ENCODE measurements around the gene HES5.

HES5 gene

GRCh38 chr1:2547210-2548067, 17.4 kb upstream of the HES5 start:
- H3K4me3 ChIP-seq (ENCODE audit: low read depth, low read length): peak overlapping the region; percentile 91
- TF ChIP-seq CTCF (IDR thresholded peaks at IDR 0.05; ENCODE audit: borderline replicate concordance, insufficient read depth, low read depth, low read length): no peak

- peak overlapping the region; percentile 91 for H3K4me3 ChIP-seq (ENCODE audit: low read depth, low read length)
- TF ChIP-seq CTCF (IDR thresholded peaks at IDR 0.05; ENCODE audit: borderline replicate concordance, insufficient read depth, low read depth, low read length): no peak
These were observed 16.6 kb upstream of the HES5 start for GRCh38 chr1:2546515-2547209.

GRCh38 chr1:2545754-2546514, 15.9 kb upstream of the HES5 start:
- H3K4me3 ChIP-seq (ENCODE audit: low read depth, low read length): peak overlapping the region; percentile 91
- 0 out of 2 replicates have a peak, but pooled peaks have one; percentile 1 for TF ChIP-seq CTCF (IDR thresholded peaks at IDR 0.05; ENCODE audit: borderline replicate concordance, insufficient read depth, low read depth, low read length)

GRCh38 chr1:2544875-2545640, 15.0 kb upstream of the HES5 start:
- H3K4me3 ChIP-seq (ENCODE audit: low read depth, low read length): no peak overlapping the region
- no peak for TF ChIP-seq CTCF (IDR thresholded peaks at IDR 0.05; ENCODE audit: borderline replicate concordance, insufficient read depth, low read depth, low read length)

GRCh38 chr1:2544093-2544874, 14.2 kb upstream of the HES5 start:
- no peak overlapping the region for H3K4me3 ChIP-seq (ENCODE audit: low read depth, low read length)
- TF ChIP-seq CTCF (IDR thresholded peaks at IDR 0.05; ENCODE audit: borderline replicate concordance, insufficient read depth, low read depth, low read length): no peak

- no peak for TF ChIP-seq CTCF (IDR thresholded peaks at IDR 0.05; ENCODE audit: borderline replicate concordance, insufficient read depth, low read depth, low read length)
- no peak overlapping the region for H3K4me3 ChIP-seq (ENCODE audit: low read depth, low read length)
These were observed 13.6 kb upstream of the HES5 start for GRCh38 chr1:2543543-2544092.

All from GM12875 (cell line).